Measurements from ENCODE around the gene OXNAD1. TPM values are rescaled to one million over a fixed set of nuclear protein-coding genes. Genes with fewer than 3 reads are reported as not detected.

OXNAD1 gene
- total RNA-seq, 1 donor from 2014 or later, result 26.6 TPM

DNA sequence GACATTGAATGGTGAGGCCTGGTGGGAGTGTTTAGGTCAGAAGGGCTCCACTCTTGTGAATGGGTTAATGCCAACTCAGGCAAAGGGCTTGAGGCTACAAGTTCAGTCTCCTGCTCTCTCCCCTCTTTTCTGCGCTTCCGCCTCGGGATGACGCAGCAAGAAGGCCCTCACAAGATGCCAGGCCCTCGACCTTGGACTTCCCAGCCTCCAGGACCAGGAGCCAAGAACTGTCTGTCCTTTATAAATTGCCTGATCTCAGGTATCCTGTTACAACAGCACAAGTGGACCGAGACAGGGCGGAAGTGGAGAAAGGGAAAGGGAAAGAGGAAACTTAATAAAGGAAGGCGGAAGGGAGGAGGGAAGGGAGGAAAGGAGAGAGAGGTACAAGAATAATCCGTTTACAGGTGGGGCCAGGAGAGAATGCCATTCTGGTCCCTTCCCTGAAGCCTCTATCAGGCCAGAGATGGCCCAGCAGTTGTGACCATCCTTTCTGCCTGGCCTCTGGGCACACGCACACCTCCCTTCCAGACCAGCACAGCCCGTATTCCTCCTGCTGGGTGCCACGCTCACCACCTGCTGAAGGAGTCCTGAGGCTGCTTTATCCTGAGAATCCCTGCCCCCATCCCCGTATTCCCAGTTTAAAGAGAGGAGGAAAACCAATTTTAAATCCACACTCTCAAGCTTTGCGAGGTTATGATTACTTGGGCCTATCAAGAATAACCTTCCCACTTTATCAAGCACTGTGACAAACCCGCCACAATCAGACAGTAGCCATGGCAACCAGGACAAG lies 64.2 kb downstream of the OXNAD1 start:
- H3K27me3 ChIP-seq (ENCODE audit: control insufficient read depth in 3 of 3, insufficient read depth in 3 of 3, low read length in 3 of 3), result no peaks in the 10 kb centered on the region
- H3K4me3 ChIP-seq (ENCODE audit: low read length in 3 of 3), result no peak overlapping the region
- peaks cover 0 to 8% (median 3%) of the 10 kb centered on the region in 3 donors for H3K4me1 ChIP-seq (ENCODE audit: control insufficient read depth in 3 of 3, insufficient read depth in 3 of 3, low read length in 3 of 3)
- H3K9ac ChIP-seq (ENCODE audit: low read depth in 1 of 3, low read length in 3 of 3), result no peak overlapping the region
- H3K27ac ChIP-seq (ENCODE audit: low read depth, low read length), result no peak overlapping the region
- H3K36me3 ChIP-seq (ENCODE audit: control insufficient read depth in 3 of 3, insufficient read depth in 3 of 3, low read length in 3 of 3), result peaks cover 11 to 14% (median 13%) of the 10 kb centered on the region in 3 donors
- H3K9me3 ChIP-seq (ENCODE audit: control insufficient read depth in 3 of 3, low read length in 3 of 3), result no peaks in the 10 kb centered on the region

DNA sequence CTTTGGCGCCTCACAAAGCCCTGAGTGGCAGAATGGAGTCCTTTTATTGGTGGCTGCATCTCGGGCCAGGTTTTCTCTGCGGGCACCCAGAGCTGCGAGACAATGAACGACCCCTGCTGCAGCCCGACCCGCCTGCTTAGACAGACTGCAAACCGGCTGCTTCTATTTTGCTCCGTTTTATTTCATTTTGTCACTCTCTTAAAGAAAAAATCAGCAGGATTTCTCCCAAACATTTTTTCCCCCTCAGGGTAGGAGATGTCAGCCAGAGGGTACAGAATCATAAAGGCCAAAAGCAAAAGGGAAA lies 64.8 kb downstream of the OXNAD1 start:
- no peaks in the 10 kb centered on the region for H3K27me3 ChIP-seq (ENCODE audit: control insufficient read depth in 3 of 3, insufficient read depth in 3 of 3, low read length in 3 of 3)
- H3K36me3 ChIP-seq (ENCODE audit: control insufficient read depth in 3 of 3, insufficient read depth in 3 of 3, low read length in 3 of 3), result peaks cover 14 to 16% (median 15%) of the 10 kb centered on the region in 3 donors
- H3K9ac ChIP-seq (ENCODE audit: low read depth in 1 of 3, low read length in 3 of 3), result no peak overlapping the region
- peaks cover 0 to 3% (median 2%) of the 10 kb centered on the region in 3 donors for H3K9me3 ChIP-seq (ENCODE audit: control insufficient read depth in 3 of 3, low read length in 3 of 3)
- peaks cover 0 to 8% (median 3%) of the 10 kb centered on the region in 3 donors for H3K4me1 ChIP-seq (ENCODE audit: control insufficient read depth in 3 of 3, insufficient read depth in 3 of 3, low read length in 3 of 3)
- no peak overlapping the region for H3K4me3 ChIP-seq (ENCODE audit: low read length in 3 of 3)
- no peak overlapping the region for H3K27ac ChIP-seq (ENCODE audit: low read depth, low read length)

DNA sequence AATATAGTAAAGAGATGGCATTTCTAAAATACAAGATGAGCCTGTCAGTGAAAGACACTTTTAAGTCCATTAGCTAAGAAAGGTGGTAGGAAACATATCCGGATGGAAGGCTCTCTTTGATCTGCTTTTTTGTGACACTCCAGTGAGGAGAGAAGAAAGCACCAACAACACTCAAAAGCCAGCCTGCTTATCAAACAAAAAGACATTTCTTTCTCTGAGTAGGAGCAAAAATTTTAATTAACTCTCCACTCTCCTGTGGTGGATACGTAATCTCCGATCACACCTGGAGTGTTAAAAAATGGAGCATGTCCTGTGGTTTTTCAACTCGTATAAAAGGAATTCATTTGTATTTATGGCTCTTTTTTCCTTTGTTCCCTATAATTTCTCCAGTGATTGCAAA lies 65.3 kb downstream of the OXNAD1 start:
- Histone ChIP-seq H3K36me3 (ENCODE audit: control insufficient read depth in 3 of 3, insufficient read depth in 3 of 3, low read length in 3 of 3) (peaks cover 10 to 17% (median 13%) of the 10 kb centered on the region in 3 donors), H3K27me3 (ENCODE audit: control insufficient read depth in 3 of 3, insufficient read depth in 3 of 3, low read length in 3 of 3) (no peaks in the 10 kb centered on the region), H3K9ac (ENCODE audit: low read depth in 1 of 3, low read length in 3 of 3) (no peak overlapping the region), H3K4me1 (ENCODE audit: control insufficient read depth in 3 of 3, insufficient read depth in 3 of 3, low read length in 3 of 3) (peaks cover 0 to 8% (median 3%) of the 10 kb centered on the region in 3 donors), H3K9me3 (ENCODE audit: control insufficient read depth in 3 of 3, low read length in 3 of 3) (peaks cover 0 to 4% (median 3%) of the 10 kb centered on the region in 3 donors), H3K4me3 (ENCODE audit: low read length in 3 of 3) (no peak overlapping the region), H3K27ac (ENCODE audit: low read depth, low read length) (no peak overlapping the region)

DNA sequence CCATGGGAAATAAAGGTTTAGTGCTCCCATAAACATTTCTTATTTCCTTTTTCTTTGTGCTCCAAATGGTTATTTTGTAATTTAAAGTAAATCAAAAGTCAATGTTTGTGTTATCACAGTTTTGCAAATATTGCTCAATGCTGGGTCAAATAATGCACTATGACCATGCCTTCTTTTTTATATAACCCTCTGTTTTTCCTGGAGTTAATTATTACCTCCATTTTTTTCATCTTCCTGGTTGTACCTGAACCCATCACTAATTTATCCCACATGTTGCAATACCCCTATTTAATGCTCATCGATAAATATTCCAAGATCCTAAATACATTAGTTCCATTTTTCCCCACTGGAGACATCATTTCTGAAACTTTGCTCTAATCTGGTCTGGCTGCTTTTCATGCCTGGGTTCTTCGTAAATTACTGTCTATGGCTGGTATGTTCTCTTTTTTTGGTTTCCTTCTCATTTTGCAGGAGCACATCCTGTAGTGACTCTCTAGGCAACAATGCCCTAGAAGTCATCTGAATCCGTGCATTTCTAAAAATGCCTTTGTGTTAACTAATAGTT lies 66.4 kb downstream of the OXNAD1 start:
- Histone ChIP-seq H3K27me3 (ENCODE audit: control insufficient read depth in 3 of 3, insufficient read depth in 3 of 3, low read length in 3 of 3) (no peaks in the 10 kb centered on the region), H3K9ac (ENCODE audit: low read depth in 1 of 3, low read length in 3 of 3) (no peak overlapping the region), H3K4me3 (ENCODE audit: low read length in 3 of 3) (no peak overlapping the region), H3K9me3 (ENCODE audit: control insufficient read depth in 3 of 3, low read length in 3 of 3) (peaks cover 0 to 4% (median 3%) of the 10 kb centered on the region in 3 donors), H3K4me1 (ENCODE audit: control insufficient read depth in 3 of 3, insufficient read depth in 3 of 3, low read length in 3 of 3) (peaks cover 0 to 8% (median 3%) of the 10 kb centered on the region in 3 donors), H3K27ac (ENCODE audit: low read depth, low read length) (no peak overlapping the region), H3K36me3 (ENCODE audit: control insufficient read depth in 3 of 3, insufficient read depth in 3 of 3, low read length in 3 of 3) (peaks cover 7 to 12% (median 7%) of the 10 kb centered on the region in 3 donors)

DNA sequence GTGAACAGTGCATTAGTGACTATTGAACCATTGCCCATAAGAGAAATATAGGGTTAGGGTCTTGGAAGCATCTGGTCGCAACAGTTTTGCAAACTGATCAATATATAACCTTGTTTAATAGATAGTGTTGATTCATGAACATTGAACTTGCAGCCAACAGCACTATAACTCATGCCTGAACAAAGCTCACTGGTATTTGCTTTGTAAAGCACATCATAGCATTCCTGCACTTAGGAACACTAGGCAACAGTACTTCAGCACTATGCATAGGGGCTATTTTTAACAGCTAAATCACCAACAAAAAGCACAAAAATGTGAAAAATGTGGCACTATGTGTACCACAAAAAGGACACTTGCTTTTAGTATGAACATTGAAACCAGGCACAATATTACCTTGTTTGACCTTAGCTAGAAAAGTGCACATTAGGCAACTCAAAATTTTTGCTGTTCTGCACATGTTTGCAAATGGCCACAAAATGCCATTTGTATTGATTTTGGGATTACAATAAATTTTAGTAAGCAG lies 68.0 kb downstream of the OXNAD1 start:
- Histone ChIP-seq H3K4me3 (ENCODE audit: low read length in 3 of 3) (no peak overlapping the region), H3K36me3 (ENCODE audit: control insufficient read depth in 3 of 3, insufficient read depth in 3 of 3, low read length in 3 of 3) (peaks cover 8 to 12% (median 10%) of the 10 kb centered on the region in 3 donors), H3K4me1 (ENCODE audit: control insufficient read depth in 3 of 3, insufficient read depth in 3 of 3, low read length in 3 of 3) (peaks cover 0 to 8% (median 3%) of the 10 kb centered on the region in 3 donors), H3K9me3 (ENCODE audit: control insufficient read depth in 3 of 3, low read length in 3 of 3) (peaks cover 0 to 4% (median 3%) of the 10 kb centered on the region in 3 donors), H3K27me3 (ENCODE audit: control insufficient read depth in 3 of 3, insufficient read depth in 3 of 3, low read length in 3 of 3) (no peaks in the 10 kb centered on the region), H3K27ac (ENCODE audit: low read depth, low read length) (no peak overlapping the region), H3K9ac (ENCODE audit: low read depth in 1 of 3, low read length in 3 of 3) (no peak overlapping the region)

DNA sequence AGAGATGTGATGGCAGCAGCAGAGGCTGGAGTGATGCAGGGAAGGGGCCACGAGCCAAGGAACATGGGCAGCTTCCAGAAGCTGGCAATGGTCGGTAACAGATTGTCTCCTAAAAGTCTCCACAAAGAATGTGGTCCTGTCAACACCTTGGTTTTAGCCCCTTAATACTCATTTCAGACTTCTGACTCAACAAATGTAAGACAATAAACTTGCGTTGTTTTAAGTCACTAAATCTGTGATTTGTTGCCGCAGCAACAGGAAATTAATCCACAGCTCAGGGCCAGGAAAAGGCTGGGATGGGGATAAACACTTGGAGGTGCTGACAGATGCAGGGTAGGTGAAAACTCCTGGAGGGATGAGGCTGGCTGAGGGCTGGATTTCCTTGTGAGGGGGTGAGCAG lies 69.9 kb downstream of the OXNAD1 start:
- Histone ChIP-seq H3K4me1 (ENCODE audit: control insufficient read depth in 3 of 3, insufficient read depth in 3 of 3, low read length in 3 of 3) (peaks cover 5 to 10% (median 9%) of the 10 kb centered on the region in 3 donors), H3K36me3 (ENCODE audit: control insufficient read depth in 3 of 3, insufficient read depth in 3 of 3, low read length in 3 of 3) (peaks cover 7 to 10% (median 8%) of the 10 kb centered on the region in 3 donors), H3K4me3 (ENCODE audit: low read length in 3 of 3) (no peak overlapping the region), H3K27ac (ENCODE audit: low read depth, low read length) (no peak overlapping the region), H3K9ac (ENCODE audit: low read depth in 1 of 3, low read length in 3 of 3) (no peak overlapping the region), H3K27me3 (ENCODE audit: control insufficient read depth in 3 of 3, insufficient read depth in 3 of 3, low read length in 3 of 3) (no peaks in the 10 kb centered on the region), H3K9me3 (ENCODE audit: control insufficient read depth in 3 of 3, low read length in 3 of 3) (peaks cover 0 to 4% (median 3%) of the 10 kb centered on the region in 3 donors)

DNA sequence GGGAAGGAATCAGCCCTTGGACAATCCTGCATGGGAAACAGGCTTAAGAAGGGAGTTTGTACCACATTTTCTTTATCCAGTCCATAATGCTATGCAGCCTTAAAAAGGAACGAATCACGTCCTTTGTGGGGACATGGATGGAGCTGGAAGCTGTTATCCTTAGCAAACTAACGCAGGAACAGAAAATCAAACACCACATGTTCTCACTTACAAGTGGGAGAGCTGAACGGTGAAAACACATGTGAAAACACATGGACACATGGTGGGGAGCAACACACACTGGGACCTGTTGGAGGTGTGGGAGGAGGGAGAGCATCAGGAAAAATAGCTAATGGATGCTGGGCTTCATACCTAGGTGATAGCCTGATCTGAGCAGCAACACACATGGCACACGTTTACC lies 70.3 kb downstream of the OXNAD1 start:
- Histone ChIP-seq H3K4me1 (ENCODE audit: control insufficient read depth in 3 of 3, insufficient read depth in 3 of 3, low read length in 3 of 3) (peaks cover 5 to 10% (median 9%) of the 10 kb centered on the region in 3 donors), H3K4me3 (ENCODE audit: low read length in 3 of 3) (no peak overlapping the region), H3K36me3 (ENCODE audit: control insufficient read depth in 3 of 3, insufficient read depth in 3 of 3, low read length in 3 of 3) (peaks cover 7 to 10% (median 8%) of the 10 kb centered on the region in 3 donors), H3K27ac (ENCODE audit: low read depth, low read length) (no peak overlapping the region), H3K9ac (ENCODE audit: low read depth in 1 of 3, low read length in 3 of 3) (no peak overlapping the region), H3K9me3 (ENCODE audit: control insufficient read depth in 3 of 3, low read length in 3 of 3) (peaks cover 0 to 4% (median 3%) of the 10 kb centered on the region in 3 donors), H3K27me3 (ENCODE audit: control insufficient read depth in 3 of 3, insufficient read depth in 3 of 3, low read length in 3 of 3) (no peaks in the 10 kb centered on the region)

DNA sequence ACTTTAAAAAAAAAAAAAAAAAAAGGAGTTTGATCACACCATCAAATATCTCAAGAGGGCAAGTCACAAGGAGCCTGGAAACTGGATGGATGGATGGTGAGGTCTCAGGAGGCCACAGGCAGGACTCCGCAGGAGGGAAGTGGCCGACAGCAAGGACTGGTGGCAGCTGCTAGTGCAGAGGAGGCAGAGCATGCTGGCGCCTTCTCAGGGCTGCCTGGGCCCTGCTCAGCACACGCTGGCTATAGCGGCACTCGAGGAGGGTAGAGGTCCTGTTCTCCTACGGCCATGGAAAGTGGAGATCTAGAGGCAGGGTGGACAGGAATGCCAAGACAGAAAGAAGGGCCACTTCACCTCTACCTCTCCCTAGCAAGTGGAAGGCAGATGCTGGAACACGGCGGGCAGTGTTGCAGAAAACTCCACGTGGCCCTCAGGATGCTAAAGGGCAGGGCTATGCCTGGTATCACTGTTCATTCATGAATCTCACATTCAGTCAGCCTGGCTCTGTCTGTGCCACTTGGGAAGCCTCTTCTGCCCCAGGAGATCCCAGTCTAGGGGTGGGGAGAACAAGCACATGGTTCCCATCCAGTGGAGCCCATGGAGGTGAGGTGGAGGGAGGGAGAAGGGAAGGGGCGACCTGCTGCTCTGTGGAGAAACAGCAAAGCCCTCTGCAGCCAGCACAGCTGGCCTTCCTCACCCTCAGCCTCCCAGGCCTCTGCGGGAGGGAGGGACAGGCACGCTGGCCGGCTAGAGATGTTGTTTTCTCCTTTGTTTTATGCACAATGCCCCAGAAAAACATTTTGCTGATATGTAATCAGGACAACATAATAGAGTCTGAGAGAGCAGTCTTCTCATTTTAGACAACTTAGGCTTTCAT lies 71.0 kb downstream of the OXNAD1 start:
- H3K9me3 ChIP-seq (ENCODE audit: control insufficient read depth in 3 of 3, low read length in 3 of 3), result peaks cover 0 to 4% (median 3%) of the 10 kb centered on the region in 3 donors
- no peak overlapping the region for H3K9ac ChIP-seq (ENCODE audit: low read depth in 1 of 3, low read length in 3 of 3)
- no peak overlapping the region for H3K27ac ChIP-seq (ENCODE audit: low read depth, low read length)
- H3K27me3 ChIP-seq (ENCODE audit: control insufficient read depth in 3 of 3, insufficient read depth in 3 of 3, low read length in 3 of 3), result no peaks in the 10 kb centered on the region
- peaks cover 7 to 10% (median 8%) of the 10 kb centered on the region in 3 donors for H3K36me3 ChIP-seq (ENCODE audit: control insufficient read depth in 3 of 3, insufficient read depth in 3 of 3, low read length in 3 of 3)
- no peak overlapping the region for H3K4me3 ChIP-seq (ENCODE audit: low read length in 3 of 3)
- peaks cover 5 to 10% (median 9%) of the 10 kb centered on the region in 3 donors for H3K4me1 ChIP-seq (ENCODE audit: control insufficient read depth in 3 of 3, insufficient read depth in 3 of 3, low read length in 3 of 3)

DNA sequence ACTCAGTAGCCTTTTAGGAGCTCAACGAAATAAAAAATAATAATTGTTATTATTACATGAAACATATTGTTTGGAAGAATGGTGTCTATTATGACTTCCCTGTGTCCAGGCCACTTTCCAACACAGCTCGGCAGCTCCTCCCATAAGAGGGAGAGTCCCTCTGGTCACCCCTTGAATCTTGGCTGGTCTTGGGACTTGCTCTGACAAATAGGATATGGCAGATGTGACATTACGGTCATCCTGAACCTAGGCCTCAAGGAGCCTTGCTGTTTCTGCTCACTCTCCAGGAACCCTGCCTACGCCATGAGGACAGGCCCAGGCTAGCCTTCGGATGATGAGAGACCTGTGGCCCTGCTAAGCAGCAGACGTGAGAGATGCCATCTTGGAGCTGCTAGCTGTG lies 71.8 kb downstream of the OXNAD1 start:
- H3K4me3 ChIP-seq (ENCODE audit: low read length in 3 of 3), result no peak overlapping the region
- no peaks in the 10 kb centered on the region for H3K27me3 ChIP-seq (ENCODE audit: control insufficient read depth in 3 of 3, insufficient read depth in 3 of 3, low read length in 3 of 3)
- peaks cover 7 to 8% (median 7%) of the 10 kb centered on the region in 3 donors for H3K36me3 ChIP-seq (ENCODE audit: control insufficient read depth in 3 of 3, insufficient read depth in 3 of 3, low read length in 3 of 3)
- H3K9ac ChIP-seq (ENCODE audit: low read depth in 1 of 3, low read length in 3 of 3), result no peak overlapping the region
- peaks cover 5 to 10% (median 9%) of the 10 kb centered on the region in 3 donors for H3K4me1 ChIP-seq (ENCODE audit: control insufficient read depth in 3 of 3, insufficient read depth in 3 of 3, low read length in 3 of 3)
- peaks cover 0 to 4% (median 3%) of the 10 kb centered on the region in 3 donors for H3K9me3 ChIP-seq (ENCODE audit: control insufficient read depth in 3 of 3, low read length in 3 of 3)
- H3K27ac ChIP-seq (ENCODE audit: low read depth, low read length), result no peak overlapping the region
